Measurements from ENCODE around the gene PDE5A.
"Not testable (repeated sequence)": the region's sequence is repeated elsewhere in the genome, so short reads cannot be mapped to it uniquely, and the experiment has no call there.

PDE5A gene

DNA sequence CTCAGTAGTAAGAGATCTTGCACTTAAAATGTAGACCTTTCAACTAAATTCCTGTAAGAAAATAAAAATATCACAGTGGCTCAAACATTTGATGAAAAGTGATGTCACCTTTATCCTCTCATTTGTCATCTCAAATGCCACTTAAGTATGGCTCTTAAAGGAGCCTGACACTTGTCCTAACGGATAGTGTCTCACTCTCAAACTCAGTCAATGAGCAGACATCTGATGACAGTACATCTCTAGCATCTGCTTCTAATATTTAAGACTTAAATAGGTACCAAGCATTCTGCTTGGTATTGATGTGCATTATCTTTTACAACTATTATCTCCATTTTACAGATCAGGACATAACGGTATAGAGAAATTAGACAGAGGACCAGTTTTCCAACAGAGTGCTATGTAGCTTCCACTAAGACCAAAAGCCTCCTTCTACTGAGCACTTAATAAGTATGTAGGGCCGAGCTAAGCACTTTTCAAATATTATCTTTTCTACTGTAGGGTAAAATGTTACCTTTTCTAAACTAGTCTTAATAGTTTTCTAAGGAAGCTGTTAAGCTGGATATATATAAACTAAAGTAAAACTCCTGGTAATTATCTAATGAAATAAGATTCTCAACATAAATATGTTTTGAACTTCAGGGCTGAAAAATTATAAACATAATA lies 110.2 kb downstream of the PDE5A start:
- DNase-seq = no peak

DNA sequence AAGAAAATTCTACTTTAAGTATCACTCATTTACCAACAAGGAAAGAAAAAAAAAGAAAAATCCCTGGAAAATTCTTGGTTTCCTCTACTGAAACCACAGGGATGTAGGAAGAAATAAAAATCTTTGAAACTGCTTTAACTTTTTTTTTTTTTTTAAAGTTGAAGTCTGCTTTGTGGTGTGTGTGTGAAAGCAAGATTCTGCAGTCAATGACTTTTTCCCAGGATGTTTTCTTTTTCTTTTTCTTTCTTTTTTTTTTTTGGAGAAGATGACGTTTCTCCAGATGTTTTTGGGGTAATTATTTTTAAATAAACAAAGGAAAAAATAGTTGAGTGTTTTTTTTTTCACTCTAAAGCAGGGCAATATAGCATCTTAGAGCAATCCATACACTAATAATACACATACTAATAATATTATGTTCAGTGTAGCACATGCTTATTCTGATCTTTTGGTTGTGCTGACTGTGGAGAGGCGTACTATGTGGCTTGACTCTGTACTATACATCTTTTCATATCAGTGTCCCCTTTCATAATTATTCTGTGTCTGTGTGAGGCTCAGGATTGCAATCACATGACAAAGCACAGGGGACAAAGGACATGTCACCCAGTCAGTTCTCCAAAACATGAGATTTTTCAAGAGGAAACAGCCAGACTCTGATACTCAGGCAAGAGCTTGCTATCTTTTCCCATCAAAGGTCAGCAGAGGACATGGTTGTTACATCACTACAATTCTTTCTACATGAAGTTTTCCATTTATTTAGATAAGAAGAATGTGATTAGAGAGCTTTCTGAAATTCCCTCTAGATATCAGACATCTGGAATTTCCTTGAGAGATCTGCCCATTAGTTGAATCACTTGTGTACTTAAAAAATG lies 111.0 kb downstream of the PDE5A start:
- DNase-seq = no peak

DNA sequence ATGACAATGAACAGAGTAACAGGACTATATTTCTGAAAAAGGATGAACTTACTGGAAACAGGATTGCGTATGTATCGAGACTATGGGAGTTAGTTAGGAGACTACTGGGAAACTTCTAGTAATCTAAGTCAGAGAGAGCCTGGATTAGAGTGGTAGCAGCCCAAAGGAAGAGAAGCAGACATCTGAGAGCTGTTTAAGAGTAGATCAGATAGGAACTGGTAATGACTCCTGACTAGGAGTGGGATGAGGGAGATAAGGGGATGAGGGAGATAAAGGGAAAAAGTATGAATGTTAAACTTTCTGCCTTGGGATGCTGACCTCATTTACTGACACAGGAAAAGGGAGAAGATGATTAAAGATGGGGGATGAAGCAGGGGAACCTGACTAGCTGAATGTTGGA lies 116.2 kb downstream of the PDE5A start:
- DNase-seq = no peak

DNA sequence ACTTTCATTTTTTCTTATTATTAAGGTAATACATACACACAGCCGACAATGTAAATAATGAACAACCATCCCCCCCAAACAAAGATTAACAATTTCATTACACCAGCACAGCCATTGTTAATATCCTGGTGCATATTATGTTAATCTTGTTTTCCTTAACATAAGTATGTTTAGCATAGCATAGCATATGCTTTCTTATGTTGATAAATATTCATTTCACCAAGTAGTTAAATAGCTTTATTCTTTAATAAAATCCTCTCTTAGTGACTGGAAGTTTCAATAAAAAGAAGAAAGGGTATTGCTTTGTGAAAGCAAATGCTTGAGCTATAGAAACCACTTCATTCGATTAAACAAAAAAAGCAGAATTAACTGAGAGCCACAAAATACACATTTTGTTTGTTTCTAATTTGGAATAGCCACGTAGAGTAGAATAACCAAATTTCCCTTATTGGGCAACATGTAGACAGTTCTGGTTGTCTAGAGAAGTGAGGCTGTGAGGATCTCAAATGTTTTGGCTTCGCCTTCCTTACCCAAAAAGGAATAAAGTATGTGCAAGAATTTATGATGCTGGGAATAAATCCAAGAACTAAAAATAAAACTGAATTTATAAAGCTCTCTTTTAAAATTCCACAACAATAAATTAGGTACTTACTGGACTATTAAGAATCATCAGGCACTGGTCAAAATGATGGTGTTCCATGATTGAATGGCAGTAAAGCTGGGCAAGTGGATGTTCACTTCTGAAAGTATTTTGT lies 118.0 kb downstream of the PDE5A start:
- no peak for DNase-seq

DNA sequence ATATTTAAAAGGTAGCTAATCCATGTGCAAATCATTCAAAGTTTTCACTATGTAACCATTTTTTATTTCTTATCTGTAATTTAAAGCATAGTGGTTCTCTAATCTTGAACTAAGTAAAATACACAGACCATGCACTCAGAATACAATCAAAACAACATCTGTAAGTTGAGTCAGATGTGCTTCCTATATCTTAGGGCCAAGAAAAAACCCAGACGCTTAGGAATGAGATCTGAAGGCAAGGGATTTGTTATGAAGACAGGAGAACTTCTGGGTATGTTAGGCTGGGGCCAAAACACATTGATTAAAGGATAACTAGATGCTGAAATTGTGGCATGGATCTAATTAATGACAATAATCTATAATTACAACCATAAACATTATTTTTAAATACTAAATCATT lies 120.3 kb downstream of the PDE5A start:
- no peak for DNase-seq

DNA sequence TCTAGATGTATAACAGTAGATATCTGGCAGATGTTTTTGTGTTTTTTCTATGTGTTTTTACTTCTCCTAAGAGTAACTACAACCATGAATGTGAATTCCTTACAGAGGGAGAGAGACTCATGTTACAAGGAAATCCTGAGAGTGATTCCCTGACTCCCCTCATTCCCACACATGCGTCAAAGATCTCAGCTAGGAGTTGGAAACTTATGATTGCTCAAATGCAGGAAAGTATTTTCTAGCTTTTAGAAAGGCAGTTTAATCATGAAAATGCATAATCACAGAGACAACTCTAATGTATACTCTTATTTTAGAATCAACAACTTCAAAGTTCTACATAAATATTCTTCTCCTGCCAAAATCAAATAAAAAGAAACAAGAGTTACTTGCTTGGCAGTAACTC lies 121.8 kb downstream of the PDE5A start:
- no peak for DNase-seq

DNA sequence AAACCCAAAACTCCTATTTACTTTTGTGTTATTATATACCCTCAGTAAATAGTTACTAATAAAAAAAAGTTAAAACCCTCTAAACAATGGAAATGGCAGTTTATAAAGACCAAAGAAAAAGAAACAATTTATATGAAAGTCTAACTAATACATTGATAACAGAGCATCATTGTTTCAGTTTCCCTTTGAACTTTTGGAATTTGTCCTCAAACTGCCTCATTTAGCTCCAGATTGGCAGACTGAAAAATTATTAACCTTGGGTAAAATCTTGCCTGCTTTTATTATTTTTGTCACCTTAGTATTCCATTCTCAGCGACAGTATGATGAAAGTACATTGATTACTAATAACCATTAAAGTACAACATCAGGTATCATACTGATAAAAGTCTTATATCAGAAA lies 124.0 kb downstream of the PDE5A start:
- DNase-seq = no peak

DNA sequence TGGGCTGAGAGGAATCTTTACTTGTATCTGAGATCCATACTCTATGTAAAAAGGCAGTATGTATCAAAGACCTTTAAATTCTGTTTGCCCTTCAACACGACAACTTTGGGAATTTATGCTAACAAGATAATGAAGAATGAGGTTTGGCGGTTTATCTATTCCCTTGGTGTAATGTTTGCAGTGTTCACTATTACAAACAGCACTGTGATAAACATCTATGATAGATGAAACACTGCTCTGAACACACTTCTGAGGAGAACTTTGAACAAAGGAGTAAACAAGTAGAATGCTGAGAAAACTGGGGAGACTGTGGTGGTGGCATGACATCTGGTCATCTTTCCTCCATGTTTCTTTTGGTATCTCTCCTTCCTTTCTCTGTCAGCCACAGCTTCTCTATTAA lies 126.9 kb downstream of the PDE5A start:
- no peak for DNase-seq

DNA sequence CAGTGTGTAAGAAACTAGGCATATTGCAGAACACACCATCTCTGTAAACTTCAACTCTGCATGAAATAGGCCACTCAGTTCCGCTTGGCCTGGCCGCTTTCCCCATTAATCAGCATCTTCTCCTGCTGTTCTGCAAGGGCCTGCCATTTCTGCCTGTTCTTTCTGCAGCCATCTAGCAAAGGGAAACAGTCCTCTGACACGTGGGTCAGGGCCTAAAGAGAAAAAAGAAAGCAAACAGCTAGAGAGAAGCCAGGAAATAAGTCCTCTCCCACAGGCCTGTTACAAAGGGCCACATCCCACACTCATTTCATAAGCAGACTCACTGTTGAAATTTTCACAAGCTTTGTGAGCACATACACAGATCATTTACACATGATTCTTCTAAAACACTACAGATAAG lies 130.1 kb downstream of the PDE5A start:
- no peak for DNase-seq

DNA sequence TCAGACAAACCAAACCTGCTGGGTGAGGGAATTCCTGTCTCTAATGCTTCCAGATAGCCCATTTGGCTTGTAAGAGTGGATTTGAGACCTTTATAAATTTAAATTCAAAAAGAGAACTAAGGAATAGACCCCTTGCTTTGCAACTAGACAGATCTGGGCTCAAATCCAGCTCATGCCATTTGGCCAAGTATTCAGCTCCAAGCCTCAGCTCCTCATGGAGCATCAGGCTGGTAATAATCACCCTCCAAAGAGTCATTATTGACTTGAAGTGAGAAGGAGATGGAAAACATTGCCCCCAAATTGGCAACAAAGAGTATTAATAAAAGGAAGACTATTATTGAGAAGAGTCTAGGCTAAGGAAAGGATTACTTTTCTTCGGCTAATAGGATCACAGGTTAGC lies 134.7 kb downstream of the PDE5A start:
- no peak for DNase-seq

DNA sequence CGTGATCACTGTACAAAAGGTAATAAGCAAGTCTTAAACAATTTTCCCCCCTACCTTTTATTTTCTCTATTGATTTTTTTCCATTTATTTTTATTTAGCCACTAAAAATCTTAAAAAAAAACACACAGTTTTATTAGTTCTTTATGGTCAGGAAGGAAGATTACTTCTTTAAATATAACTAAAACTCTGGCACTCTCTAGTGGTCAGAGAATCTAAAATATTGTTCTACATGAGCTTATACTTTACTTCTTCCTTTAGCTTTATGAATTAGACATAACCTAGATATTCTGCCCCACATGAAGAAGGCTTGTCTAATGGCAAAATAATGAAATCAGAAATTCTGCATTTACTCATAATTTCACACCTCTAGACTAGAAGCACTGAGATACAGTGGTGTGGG lies 135.2 kb downstream of the PDE5A start:
- no peak for DNase-seq

DNA sequence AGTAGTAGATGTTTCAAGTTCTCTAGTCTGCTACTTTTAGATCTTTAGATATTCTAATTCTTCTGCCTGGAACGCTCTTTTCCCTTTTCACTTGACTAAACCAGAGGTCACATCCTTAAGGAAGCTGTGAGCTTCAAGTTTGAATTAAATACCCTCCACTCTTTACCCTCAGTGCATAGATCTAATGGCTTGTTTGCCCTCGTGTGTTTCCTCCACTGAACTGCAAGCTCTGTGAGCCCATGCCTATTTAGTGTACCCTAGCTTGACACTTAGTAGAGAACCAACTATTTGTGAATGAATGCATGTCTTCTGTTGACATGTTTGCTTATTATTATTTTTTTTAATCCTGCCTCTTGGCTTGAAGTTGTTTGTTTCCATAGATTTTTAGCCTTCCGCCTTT lies 138.3 kb downstream of the PDE5A start:
- DNase-seq = no peak

DNA sequence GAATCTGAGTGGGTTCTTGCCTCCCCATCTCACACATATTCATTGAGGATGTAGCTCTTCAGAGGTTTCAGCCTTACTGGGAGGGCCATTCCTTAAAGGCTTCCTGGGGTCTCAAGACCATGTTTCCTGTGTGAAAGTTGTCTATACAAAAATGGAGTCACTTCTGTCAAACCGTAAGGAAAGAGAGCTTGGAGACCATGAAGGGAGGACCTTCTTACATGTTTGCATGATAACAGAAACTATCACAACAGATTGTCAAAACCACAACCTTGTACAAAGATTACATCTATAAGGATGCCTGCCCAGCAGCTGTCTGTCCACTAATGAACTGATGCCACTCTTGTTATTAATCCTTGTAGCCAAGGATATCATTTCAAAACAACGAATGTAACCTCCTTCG lies 139.3 kb downstream of the PDE5A start:
- no peak for DNase-seq

DNA sequence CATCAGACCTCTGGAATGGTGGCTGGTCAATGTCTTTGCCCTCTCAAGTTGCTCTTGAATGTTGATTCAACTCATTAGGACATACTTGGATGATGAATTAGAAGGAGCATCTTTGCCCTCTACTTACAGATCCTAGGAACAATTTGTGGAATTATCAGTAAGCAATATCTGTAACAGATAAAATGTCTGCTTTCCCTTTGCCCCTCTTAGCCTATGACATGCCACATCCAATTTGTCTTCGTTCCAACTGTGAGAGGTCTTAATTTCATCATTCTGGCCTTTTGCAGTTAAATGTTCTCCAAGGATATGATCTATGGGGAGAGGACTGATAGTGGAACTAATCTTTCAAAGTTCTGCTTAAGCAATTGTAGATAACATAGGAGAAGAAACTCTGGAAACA lies 148.3 kb downstream of the PDE5A start:
- DNase-seq = no peak

DNA sequence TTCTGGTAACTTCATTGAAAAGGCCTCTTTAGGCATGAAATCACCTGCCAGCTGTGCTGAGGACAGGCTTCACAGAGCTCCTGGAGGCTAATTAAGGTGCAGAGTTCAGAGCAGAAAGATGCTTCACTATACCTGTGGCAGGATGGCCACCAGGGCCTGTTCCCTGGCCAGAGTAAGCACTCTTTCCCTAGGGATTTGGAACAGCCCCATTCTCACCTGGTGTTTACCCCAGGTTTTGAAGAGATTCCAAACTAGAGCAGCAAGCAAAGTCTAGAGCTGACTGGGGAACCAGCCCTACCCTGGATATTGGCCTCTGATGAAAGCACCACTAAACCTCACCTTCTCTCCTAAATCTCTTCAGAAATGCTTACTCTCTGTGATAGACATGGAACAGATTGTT lies 148.8 kb downstream of the PDE5A start:
- DNase-seq = no peak

DNA sequence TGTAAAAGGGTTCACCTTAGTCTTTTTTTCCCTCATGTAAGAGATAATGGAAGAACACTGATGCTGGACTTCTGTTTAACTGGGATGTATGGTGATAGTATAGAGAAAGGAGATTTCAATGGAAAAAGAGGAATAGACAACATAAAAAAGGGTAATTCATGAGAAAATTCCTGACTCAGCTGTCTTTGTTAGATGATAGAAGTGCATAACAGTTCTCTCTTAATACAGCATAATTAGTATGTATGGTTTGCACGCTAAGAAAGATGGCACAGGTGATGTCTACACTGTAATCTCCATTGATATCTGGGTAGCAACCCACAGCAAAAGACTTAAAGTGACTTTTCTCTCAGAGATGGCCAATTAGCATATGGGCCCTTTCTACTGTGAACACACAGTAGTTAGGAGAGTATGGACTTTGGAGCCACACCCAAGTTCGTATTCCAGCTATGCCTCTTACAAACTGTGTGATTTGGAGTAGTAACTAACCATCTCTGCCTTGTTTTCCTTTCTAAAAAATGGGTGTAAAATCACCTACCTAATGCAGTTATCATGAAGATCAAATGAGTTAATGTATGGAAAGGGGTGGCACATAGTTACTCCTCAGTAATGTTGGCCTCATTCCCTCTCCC lies 149.3 kb downstream of the PDE5A start:
- no peak for DNase-seq

DNA sequence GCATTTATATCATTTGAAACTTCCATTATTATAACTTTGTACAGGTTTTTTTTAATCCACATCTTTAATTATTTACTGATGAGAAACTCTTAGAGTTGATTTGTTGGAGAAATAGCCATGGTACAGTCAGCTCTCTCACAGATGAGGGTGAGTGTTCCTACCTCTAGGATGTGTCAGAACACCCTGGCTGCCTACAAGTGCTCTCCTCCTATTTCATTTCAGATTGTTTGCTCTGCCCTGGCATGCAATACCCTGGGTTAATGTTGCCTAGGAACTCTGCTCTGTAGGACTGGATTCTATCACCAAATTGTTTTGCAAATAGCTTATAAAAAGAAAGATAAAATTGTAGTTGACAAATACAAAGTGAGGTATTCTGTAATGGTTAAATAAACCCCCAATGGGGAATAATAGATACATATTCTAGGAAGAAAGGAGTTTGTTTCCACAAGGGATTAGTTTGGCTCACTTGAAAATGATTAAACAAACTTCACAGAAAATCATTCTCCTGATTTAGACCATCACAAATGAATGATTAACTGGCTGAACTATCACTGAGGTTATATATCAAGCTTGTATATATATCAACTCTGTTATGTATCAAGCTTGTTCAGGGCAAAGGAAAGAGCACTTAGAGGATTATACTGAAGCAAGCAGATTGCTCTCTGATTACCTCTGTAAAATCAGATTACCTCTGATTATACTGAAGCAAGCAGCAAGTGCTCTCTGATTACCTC lies 150.0 kb downstream of the PDE5A start:
- no peak for DNase-seq

DNA sequence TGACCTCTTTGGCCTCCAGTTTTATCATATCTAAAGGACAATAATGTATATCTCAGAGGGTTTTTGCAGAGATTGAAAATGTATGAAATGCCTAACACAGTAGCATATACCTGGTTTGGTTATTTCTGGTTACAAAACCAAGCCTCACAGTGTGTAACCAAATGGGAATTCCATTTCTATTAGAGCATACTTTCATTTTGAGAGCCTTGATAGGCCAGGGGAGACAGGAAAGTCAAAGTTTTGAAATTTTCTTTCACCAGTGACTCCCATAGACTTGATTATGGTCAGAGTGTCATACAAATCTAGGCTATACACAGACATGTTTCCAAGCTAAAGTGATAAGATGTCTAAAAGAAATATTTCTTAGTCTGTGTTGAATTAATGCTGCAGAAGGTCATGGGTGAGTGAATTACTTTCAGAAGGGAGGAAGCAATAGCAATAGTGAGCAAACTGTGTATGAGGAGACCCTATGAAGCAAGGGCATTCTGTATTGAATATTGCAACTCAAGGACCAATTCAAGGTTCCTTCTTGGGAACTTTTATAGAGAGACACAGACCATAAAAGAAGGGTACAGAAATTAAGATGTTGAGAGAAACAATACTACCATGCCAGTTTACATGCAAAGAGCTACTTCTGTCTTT lies 151.1 kb downstream of the PDE5A start:
- no peak for DNase-seq

DNA sequence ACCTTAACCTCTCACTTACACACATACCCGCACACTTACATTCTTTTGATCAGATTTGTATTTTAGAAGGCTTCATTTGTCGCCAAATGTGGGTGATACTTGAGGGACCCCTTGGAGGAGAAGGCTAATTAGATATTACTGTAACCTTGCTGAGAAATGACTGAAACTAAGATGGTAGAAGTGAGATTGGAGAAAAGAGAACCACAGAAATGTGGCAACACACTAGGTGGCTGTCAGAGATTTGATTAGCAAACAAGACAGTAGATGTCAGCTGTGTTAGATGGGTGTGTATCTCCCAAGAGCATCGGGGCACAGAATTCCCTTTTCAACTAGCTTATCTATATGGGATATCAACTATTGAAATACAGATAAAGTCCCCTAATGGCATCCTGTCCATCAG lies 157.3 kb downstream of the PDE5A start:
- DNase-seq = no peak

DNA sequence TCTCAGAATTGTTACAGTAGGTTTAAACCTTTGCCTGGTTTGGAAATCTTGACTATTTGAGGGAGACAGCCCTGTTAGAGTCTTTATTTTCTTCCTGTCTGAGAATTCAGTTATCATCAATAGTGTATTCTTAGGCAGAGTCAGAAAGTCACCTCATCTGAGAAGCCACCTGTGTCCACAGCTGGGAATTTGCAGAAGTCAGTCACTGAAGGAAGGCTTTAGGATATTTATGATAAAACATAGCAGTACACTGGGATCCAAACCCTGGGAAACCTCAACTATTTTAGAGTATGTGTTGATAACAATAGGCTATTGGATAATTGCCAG lies 157.9 kb downstream of the PDE5A start:
- not testable (repeated sequence) for DNase-seq

DNA sequence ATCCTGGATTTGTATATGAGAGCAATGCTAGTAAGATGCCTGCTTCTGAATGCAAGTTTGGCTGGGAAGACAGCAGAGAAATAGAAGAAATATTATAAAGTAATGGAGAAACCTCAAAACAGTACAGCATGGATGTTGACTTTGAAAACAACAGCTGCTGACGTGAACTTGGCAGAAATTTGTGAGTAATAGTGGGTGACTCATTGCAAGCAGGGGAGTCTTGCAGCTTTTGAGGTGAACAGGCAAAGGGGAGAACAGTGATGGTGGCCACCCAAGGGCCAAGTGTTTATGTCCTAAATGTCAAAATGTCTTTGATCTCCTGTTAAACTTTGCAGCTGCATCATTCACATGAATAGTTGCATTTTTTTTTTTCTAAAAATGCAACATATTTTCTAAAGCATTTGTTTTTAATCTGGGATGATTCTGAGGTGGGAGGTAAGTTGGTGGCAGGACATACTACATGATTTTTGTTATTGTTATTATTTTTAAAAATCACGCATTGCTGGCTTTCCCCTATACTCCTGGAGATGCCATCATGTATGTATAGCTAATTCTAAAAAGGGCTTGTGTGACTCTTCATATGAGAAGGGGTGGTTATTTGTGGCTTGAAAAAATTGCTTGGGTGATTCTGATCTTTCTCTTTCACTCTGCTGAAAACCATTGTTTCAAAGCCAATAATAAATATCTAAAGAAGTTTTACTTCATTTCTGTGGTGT lies 158.4 kb downstream of the PDE5A start:
- DNase-seq = not testable (repeated sequence)

DNA sequence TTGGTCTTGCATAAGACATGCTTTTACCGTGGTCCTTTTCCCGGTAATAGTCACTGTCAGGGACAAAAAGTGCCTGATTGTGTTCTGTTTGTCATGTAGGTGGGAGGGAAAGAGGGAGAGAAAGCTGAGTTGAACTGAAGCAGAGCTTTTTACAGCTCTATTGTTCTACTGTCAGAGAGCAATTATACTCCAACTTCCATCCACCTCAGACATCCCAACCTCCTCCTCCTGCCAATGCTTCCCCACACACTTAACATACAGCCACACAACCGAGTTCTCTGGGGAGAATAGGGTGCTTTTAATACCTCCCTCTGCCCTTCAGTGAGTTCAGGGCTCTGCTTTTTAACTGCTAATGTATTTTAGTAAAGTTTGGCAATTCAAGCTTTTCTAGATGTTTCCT lies 159.6 kb downstream of the PDE5A start:
- DNase-seq = not testable (repeated sequence)

Data from SHP77 treated with DMSO at 0.1 percent for 48 hours (cell line).